ENCODE results near the gene SLC2A4RG. TPM values are rescaled to one million over a fixed set of nuclear protein-coding genes. Genes with fewer than 3 reads are reported as not detected.
A peak's percentile ranks its signal among the peaks of the same experiment; 100 is the strongest.

SLC2A4RG gene
- total and polyA plus RNA-seq, 2 of the 4 experiments (the other 2 are of a cell fraction) = 5.0 to 50.3 TPM

DNA sequence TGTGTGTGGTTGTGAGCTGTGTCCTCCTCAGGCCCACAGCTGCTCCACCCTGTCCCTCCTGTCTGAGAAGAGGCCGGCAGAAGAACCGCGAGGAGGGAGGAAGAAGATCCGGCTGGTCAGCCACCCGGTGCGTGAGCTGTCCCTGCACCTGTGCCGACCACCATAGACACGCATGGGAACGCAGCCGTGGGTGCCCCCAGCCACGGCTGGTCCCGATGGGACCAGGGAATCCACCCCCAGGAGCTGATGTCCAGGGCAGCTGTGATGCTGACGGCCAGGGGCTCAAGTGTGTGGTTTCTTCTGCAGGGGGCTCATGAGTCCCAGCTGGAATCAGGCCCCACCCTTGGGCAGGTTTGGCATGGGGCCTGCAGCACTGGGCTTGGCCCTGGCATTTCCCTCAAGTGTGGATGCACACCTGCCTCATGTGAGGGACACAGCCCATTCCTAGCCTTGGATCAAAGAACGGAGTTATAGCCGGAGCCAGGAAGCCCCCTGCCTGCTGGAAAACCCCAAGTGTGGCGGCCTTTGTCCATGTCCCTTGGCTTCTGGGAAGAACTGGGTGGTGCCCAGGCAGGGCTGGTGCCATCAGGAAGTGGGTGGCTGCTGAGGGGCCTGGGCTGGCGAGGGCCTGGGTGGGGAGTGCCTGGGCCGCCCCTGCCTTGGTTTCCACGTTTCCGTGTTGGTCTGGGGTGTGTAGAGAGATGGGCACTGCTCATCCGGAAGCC lies 47.7 kb upstream of the SLC2A4RG start:
- no peak overlapping the region for H2BK20ac ChIP-seq (ENCODE audit: low read depth, low read length)
- peaks cover 9% of the 10 kb centered on the region; the same call in 1 of the 2 replicates for H3K36me3 ChIP-seq (ENCODE audit: control insufficient read depth, insufficient read depth, low read length)
- H2AK5ac ChIP-seq (ENCODE audit: low read depth, low read length) = no peak overlapping the region; the same call in 1 of the 2 replicates
- intact Hi-C loops (cut with micrococcal nuclease) = no loop called here
- no peak overlapping the region for H3K18ac ChIP-seq (ENCODE audit: low read depth, low read length)
- no peaks in the 10 kb centered on the region for H3K27me3 ChIP-seq (ENCODE audit: control insufficient read depth, insufficient read depth, low read length)
- peaks cover 0 to 13% of the 10 kb centered on the region in 2 experiments; a peak in 2 of 4 replicates for H3K79me1 ChIP-seq (ENCODE audit: low read depth in 1 of 2, low read length in 2 of 2)
- dilution Hi-C loops (cut with HindIII; ENCODE audit: low sequenced_read_pairs, unreplicated experiment) = no loop called here
- in situ Hi-C loops (cut with MboI; ENCODE audit: low sequenced_read_pairs) = no loop called here
- DNase-seq (no peak), ATAC-seq (ENCODE audit: low read depth) (no peak)
- H4K91ac ChIP-seq (ENCODE audit: insufficient read depth, low read depth, low read length) = no peak overlapping the region
- no peak overlapping the region for H3K56ac ChIP-seq (ENCODE audit: extremely low read depth, insufficient read depth, low read length)
- no peak overlapping the region for H3K27ac ChIP-seq (ENCODE audit: insufficient read depth, low read length)
- H3K9me1 ChIP-seq (ENCODE audit: insufficient read depth, low read length) = peaks cover 2% of the 10 kb centered on the region; the same call in 1 of the 2 replicates
- H4K20me1 ChIP-seq (ENCODE audit: insufficient read depth, low read length) = no peaks in the 10 kb centered on the region
- H3K14ac ChIP-seq (replicated peaks; ENCODE audit: low read depth, low read length) = no peak overlapping the region
- ChIA-PET POLR2A (ENCODE audit: unreplicated experiment) (no interaction called here), CTCF (interaction anchor here (0.6 kb wide), 1 partner anchor 135 kb away, joined by 7 read pairs; no protein-coding TSS in a partner anchor)
- no peak overlapping the region for H4K8ac ChIP-seq (ENCODE audit: low read depth in 2 of 2, low read length in 2 of 2)
- H3K4me3 ChIP-seq (ENCODE audit: insufficient read depth, low read depth, low read length) = no peak overlapping the region
- H2AK9ac ChIP-seq (replicated peaks; ENCODE audit: low read depth, low read length, poor library complexity) = peak overlapping the region; percentile 76
- no peak overlapping the region for H2BK5ac ChIP-seq (ENCODE audit: low read depth, low read length, poor library complexity, severe bottlenecking)
- H3K9me3 ChIP-seq (ENCODE audit: control insufficient read depth, insufficient read depth, low read length) = no peaks in the 10 kb centered on the region
- H3K23ac ChIP-seq (ENCODE audit: low read depth, low read length) = no peak overlapping the region
- WGBS, 2 experiments (ENCODE audit: extremely low coverage in 2 of 2, insufficient read length in 1 of 2) = 90% methylated on average over 12 of the region's 21 CpGs; no CpG with 5 or more reads in 1 of the 2 experiments
- H3K9ac ChIP-seq (ENCODE audit: low read depth, low read length) = no peak overlapping the region
- H2AFZ ChIP-seq (replicated peaks; ENCODE audit: low read length, poor library complexity) = peak overlapping the region; percentile 32
- no peak overlapping the region for H2BK15ac ChIP-seq (ENCODE audit: low read depth, low read length)
- H3K4me2 ChIP-seq (ENCODE audit: low read depth, low read length) = no peak overlapping the region
- peaks cover 8% of the 10 kb centered on the region for H3K4me1 ChIP-seq (ENCODE audit: control insufficient read depth, insufficient read depth, low read length)
- BruUV-seq (replicated peaks) = no TSS peak
- H3K4ac ChIP-seq (ENCODE audit: low read depth, low read length) = no peak overlapping the region; the same call in 1 of the 2 replicates
- H4K5ac ChIP-seq (ENCODE audit: low read depth, low read length) = no peak overlapping the region
- H2BK120ac ChIP-seq (ENCODE audit: low read depth, low read length) = no peak overlapping the region
- TF ChIP-seq POLR2A (IDR thresholded peaks at IDR 0.05; ENCODE audit: low read depth, low read length) (no peak), RFX5 (IDR thresholded peaks at IDR 0.05; ENCODE audit: low read depth, low read length) (no peak), MAZ (IDR thresholded peaks at IDR 0.05; ENCODE audit: borderline replicate concordance, low read depth, low read length) (no peak), MXI1 (IDR thresholded peaks at IDR 0.05; ENCODE audit: borderline replicate concordance, low read depth, low read length) (no peak), FOS (IDR thresholded peaks at IDR 0.05; ENCODE audit: low read depth, low read length) (no peak), BHLHE40 (IDR thresholded peaks at IDR 0.05; ENCODE audit: low read depth, low read length) (no peak), MAFK (IDR thresholded peaks at IDR 0.05; ENCODE audit: low read depth, low read length) (no peak), RAD21 (IDR thresholded peaks at IDR 0.05; ENCODE audit: low read length) (no peak), CHD1 (IDR thresholded peaks at IDR 0.05; ENCODE audit: low read depth, low read length) (no peak), RCOR1 (IDR thresholded peaks at IDR 0.05; ENCODE audit: insufficient replicate concordance, low read length) (no peak), NFE2L2 (IDR thresholded peaks at IDR 0.05; ENCODE audit: low read depth, low read length) (no peak), SMC3 (IDR thresholded peaks at IDR 0.05; ENCODE audit: low read depth, low read length) (no peak), USF2 (IDR thresholded peaks at IDR 0.05; ENCODE audit: low read depth, low read length) (no peak), CEBPB (IDR thresholded peaks at IDR 0.05; ENCODE audit: low read depth, low read length) (no peak)
- TF ChIP-seq, protein P1, sequence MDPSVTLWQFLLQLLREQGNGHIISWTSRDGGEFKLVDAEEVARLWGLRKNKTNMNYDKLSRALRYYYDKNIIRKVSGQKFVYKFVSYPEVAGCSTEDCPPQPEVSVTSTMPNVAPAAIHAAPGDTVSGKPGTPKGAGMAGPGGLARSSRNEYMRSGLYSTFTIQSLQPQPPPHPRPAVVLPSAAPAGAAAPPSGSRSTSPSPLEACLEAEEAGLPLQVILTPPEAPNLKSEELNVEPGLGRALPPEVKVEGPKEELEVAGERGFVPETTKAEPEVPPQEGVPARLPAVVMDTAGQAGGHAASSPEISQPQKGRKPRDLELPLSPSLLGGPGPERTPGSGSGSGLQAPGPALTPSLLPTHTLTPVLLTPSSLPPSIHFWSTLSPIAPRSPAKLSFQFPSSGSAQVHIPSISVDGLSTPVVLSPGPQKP (IDR thresholded peaks at IDR 0.05; ENCODE audit: borderline replicate concordance, low read depth, low read length) = no peak

All from IMR-90 (cell line).